ENCODE measurements around the gene LRIG3.
"Not testable (repeated sequence)": the region's sequence is repeated elsewhere in the genome, so short reads cannot be mapped to it uniquely, and the experiment has no call there.

DNA sequence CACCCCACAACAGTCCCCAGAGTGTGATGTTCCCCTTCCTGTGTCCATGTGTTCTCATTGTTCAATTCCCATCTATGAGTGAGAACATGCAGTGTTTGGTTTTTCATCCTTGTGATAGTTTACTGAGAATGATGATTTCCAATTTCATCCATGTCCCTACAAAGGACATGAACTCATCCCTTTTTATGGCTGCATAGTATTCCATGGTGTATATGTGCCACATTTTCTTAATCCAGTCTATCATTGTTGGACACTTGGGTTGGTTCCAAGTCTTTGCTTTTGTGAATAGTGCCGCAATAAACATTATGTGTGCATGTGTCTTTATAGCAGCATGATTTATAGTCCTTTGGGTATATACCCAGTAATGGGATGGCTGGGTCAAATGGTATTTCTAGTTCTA is 17.6 kb downstream of the LRIG3 start:
- TF ChIP-seq CTCF (IDR thresholded peaks at IDR 0.05; ENCODE audit: extremely low read depth in 1 of 2, insufficient read depth in 1 of 2, low read depth in 1 of 2, low read length in 2 of 2); EZH2 (IDR thresholded peaks at IDR 0.05; ENCODE audit: borderline replicate concordance, low read depth, low read length, severe bottlenecking): not testable (repeated sequence)
- TF ChIP-seq, protein P1, sequence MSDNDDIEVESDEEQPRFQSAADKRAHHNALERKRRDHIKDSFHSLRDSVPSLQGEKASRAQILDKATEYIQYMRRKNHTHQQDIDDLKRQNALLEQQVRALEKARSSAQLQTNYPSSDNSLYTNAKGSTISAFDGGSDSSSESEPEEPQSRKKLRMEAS (IDR thresholded peaks at IDR 0.05; ENCODE audit: insufficient read depth, insufficient read length), result not testable (repeated sequence)

All from endothelial cell of umbilical vein (primary cell).